ENCODE results near the gene NEMP1.

NEMP1 gene

DNA sequence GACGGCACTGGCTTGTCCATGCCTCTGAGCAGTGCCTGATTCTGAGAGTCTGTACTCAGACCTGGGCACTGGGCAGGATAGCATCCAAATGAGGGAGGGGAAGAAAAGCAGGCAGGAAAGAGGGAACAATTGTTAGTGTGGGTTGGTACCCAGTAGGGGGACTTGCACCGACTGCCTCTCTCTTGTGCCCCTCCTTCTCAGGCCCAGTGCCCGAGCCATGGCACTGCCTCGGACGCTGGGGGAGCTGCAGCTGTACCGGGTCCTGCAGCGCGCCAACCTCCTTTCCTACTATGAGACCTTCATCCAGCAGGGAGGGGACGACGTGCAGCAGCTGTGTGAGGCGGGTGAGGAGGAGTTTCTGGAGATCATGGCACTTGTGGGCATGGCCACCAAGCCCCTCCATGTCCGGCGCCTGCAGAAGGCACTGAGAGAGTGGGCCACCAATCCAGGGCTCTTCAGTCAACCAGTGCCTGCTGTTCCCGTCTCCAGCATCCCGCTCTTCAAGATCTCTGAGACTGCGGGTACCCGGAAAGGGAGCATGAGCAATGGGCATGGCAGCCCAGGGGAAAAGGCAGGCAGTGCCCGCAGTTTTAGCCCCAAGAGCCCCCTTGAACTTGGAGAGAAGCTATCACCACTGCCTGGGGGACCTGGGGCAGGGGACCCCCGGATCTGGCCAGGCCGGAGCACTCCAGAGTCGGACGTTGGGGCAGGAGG is 12.5 kb upstream of the NEMP1 start:
- no peak overlapping the region for H3K9ac ChIP-seq (ENCODE audit: low read depth in 1 of 2, low read length in 2 of 2)
- H3K36me3 ChIP-seq (ENCODE audit: control insufficient read depth in 2 of 2, insufficient read depth in 2 of 2, low read length in 2 of 2), result peaks cover 7 to 25% of the 10 kb centered on the region in 2 donors

DNA sequence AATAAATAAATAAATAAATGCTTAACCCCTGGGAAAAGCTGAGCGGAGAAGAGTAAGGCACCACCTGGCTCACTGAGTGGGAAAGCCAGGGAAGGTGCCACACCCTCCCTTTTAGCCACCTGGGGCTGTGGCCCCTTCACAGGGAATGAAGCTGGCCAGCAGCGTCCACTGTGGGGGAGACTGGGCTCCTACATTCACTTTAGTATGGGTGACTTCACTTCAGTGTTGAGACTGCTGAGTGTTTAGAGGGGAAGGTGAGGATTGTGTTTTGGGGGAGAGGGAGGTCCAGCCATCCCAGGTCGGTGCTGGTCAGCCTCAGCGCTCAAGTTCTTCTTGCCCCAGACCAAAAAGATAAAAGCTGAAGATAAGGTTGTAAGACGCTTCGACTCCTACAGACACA is 11.9 kb upstream of the NEMP1 start:
- Histone ChIP-seq H3K4me3 (ENCODE audit: low read length in 2 of 2) (peak overlapping the region; percentile 40 to 61), H3K4me1 (ENCODE audit: control insufficient read depth in 2 of 2, insufficient read depth in 2 of 2, low read length in 2 of 2) (peaks cover 36 to 44% of the 10 kb centered on the region in 2 donors), H3K27ac (ENCODE audit: low read depth in 2 of 2, low read length in 2 of 2) (peak overlapping the region in 1 of 2 donors; percentile 63), H3K36me3 (ENCODE audit: control insufficient read depth in 2 of 2, insufficient read depth in 2 of 2, low read length in 2 of 2) (peaks cover under 1 to 19% of the 10 kb centered on the region in 2 donors), H3K9ac (ENCODE audit: low read depth in 1 of 2, low read length in 2 of 2) (peak overlapping the region in 1 of 2 donors; percentile 24), H3K27me3 (ENCODE audit: control insufficient read depth in 2 of 2, insufficient read depth in 2 of 2, low read length in 2 of 2) (no peaks in the 10 kb centered on the region), H3K9me3 (ENCODE audit: control insufficient read depth in 2 of 2, low read length in 2 of 2) (no peaks in the 10 kb centered on the region)

More for the DNA sequence above, 12.5 kb upstream of the NEMP1 start:
- no peaks in the 10 kb centered on the region for H3K9me3 ChIP-seq (ENCODE audit: control insufficient read depth in 2 of 2, low read length in 2 of 2)
- no peaks in the 10 kb centered on the region for H3K27me3 ChIP-seq (ENCODE audit: control insufficient read depth in 2 of 2, insufficient read depth in 2 of 2, low read length in 2 of 2)
- peak overlapping the region in 1 of 2 donors; percentile 63 for H3K27ac ChIP-seq (ENCODE audit: low read depth in 2 of 2, low read length in 2 of 2)
- H3K4me1 ChIP-seq (ENCODE audit: control insufficient read depth in 2 of 2, insufficient read depth in 2 of 2, low read length in 2 of 2), result peaks cover 32 to 41% of the 10 kb centered on the region in 2 donors
- H3K4me3 ChIP-seq (ENCODE audit: low read length in 2 of 2), result peak overlapping the region; percentile 40 to 61

DNA sequence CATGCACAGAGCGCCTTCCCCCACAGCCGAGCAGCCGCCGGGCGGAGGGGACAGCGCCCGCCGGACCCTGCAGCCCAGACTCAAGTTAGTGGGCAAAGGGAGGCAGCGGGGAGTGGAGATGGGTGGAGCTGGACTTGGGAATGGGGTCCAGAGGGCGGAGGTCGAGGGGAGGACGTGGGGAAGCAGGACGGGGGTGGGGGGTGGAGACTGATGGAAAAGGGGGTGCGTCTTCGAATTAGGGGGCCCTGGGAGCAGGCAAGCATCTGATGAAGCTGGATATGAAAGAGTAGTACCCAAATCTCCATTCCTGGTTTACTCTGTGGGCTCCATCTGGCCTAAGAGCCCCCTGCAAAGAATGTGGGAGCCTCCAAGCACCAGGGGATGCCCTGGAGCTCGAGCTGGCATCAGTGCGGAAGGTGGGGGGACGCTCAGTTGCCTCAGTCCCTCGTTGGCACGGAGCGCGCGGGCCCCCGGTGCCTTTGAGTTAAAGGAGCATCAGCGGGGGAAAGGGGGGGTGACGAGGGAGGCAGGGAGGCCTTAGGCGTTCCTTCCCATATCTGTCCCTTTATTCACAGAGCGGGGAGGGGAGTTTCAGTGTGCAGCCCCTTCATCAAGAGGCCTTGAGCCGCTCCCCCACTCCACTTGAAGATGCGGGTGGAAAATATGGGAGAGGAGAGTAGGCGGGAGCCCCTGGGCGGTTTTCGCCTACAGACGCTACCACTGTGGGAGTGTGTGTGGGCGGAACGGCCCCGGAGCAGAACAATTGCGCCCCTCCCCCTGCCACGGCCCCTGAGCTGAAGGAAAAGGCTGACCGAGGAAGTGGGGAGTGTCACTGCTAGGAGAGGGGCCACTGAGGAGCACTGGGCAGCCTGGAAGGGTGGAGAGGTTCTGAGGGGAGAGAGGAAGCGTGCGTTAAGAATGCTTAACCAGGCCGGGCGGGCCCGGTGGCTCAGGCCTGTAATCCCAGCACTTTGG is 11.0 kb upstream of the NEMP1 start:
- Histone ChIP-seq H3K27me3 (ENCODE audit: control insufficient read depth in 2 of 2, insufficient read depth in 2 of 2, low read length in 2 of 2) (no peaks in the 10 kb centered on the region), H3K9ac (ENCODE audit: low read depth in 1 of 2, low read length in 2 of 2) (peak overlapping the region; percentile 60 to 66), H3K9me3 (ENCODE audit: control insufficient read depth in 2 of 2, low read length in 2 of 2) (no peaks in the 10 kb centered on the region), H3K4me3 (ENCODE audit: low read length in 2 of 2) (peak overlapping the region; percentile 77 to 87), H3K4me1 (ENCODE audit: control insufficient read depth in 2 of 2, insufficient read depth in 2 of 2, low read length in 2 of 2) (peaks cover 36 to 44% of the 10 kb centered on the region in 2 donors), H3K27ac (ENCODE audit: low read depth in 2 of 2, low read length in 2 of 2) (peak overlapping the region; percentile 71 to 85), H3K36me3 (ENCODE audit: control insufficient read depth in 2 of 2, insufficient read depth in 2 of 2, low read length in 2 of 2) (peaks cover 0 to 10% of the 10 kb centered on the region in 2 donors)

DNA sequence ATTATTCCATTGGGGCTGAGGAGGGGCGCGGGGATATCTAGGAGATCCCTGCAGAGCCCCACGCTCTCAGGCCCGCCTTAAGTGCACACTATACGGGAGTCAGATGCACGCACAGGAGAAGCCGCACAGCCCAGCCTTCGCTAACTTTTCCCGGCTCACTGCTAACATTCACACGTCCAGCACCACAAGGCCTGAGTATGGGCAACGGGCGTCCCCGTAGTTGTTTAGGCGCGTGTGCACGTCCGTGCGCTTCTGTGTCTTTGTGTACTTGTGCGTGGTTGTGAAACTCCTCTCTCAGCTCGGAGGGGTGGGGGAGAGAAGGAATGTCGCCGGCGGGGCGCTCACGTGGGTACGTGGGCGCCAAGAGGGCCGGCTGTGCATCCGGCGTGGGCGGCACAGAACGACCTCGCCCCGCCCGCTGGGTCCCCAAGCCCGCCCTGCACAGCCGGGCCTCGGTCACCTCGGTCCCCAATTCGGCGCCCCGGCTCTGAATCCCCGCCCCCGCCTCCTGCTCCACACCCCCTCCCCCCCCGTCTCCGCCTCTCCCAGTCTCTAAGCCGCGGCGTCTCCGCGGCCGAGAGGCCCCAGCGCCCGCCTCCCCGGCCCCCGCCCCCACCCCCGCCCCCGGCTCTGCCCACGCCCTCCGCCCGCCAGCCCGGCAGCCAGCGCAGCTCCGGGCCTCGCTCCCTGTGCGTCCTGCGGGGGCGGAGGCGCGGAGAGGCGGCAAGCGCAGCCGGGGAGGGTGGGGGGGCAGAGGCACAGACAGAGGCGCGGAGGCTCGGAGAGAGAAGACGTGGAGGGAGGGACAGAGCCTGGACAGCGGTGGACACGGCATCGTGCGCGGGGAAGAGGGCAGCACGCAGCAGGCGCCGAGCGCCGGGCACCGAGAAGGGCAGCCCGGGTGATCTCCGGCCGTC is 10.0 kb upstream of the NEMP1 start, which contains the start of gene NAB2:
NAB2 (plus strand) TSS at position 761 of the 917 bp plus-strand sequence. CDS start 158 bp downstream, outside the sequence.
- Histone ChIP-seq H3K4me1 (ENCODE audit: control insufficient read depth in 2 of 2, insufficient read depth in 2 of 2, low read length in 2 of 2) (peaks cover 31 to 37% of the 10 kb centered on the region in 2 donors), H3K4me3 (ENCODE audit: low read length in 2 of 2) (peak within 1 kb of the TSS; percentile 77 to 87), H3K27me3 (ENCODE audit: control insufficient read depth in 2 of 2, insufficient read depth in 2 of 2, low read length in 2 of 2) (no peaks in the 10 kb centered on the region), H3K27ac (ENCODE audit: low read depth in 2 of 2, low read length in 2 of 2) (peak within 1 kb of the TSS; percentile 88 to 98), H3K9me3 (ENCODE audit: control insufficient read depth in 2 of 2, low read length in 2 of 2) (no peaks in the 10 kb centered on the region), H3K36me3 (ENCODE audit: control insufficient read depth in 2 of 2, insufficient read depth in 2 of 2, low read length in 2 of 2) (peaks cover 0 to 9% of the 10 kb centered on the region in 2 donors), H3K9ac (ENCODE audit: low read depth in 1 of 2, low read length in 2 of 2) (peak within 1 kb of the TSS; percentile 67 to 70)

DNA sequence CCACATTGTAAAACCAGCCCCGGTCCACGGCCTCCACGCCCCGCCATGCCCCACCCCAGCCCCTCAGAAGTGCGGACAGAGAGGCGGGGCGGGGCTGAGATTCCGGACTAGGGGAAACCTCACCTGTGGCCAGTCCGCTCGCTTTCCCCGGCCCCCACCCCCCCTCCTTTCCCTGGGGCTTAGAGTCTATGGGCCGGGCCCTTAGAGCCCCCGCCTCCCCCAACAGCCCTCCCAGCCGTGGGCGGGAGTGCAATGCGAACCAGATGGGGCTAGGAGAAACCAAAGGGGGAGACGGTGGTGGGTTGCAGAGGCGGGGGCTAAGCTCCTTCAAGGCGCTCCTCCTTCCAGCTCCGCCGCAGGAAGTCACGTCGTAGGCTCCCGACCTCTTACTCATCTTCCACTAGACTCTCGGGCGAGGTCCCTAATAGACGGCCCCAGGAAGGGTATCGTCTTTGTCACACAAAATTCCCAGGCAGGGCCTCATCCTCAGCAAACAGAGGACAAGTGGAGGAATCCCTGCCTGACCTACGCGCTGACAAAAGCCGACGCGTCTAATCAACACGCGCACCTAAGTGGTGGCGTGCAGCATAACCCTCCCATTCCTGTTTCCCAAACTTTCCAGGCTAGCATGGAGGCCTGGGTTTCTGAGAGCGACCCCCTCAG is 9.2 kb upstream of the NEMP1 start:
- Histone ChIP-seq H3K27ac (ENCODE audit: low read depth in 2 of 2, low read length in 2 of 2) (peak overlapping the region; percentile 88 to 98), H3K36me3 (ENCODE audit: control insufficient read depth in 2 of 2, insufficient read depth in 2 of 2, low read length in 2 of 2) (peaks cover 0 to 9% of the 10 kb centered on the region in 2 donors), H3K4me1 (ENCODE audit: control insufficient read depth in 2 of 2, insufficient read depth in 2 of 2, low read length in 2 of 2) (peaks cover 28 to 32% of the 10 kb centered on the region in 2 donors), H3K9me3 (ENCODE audit: control insufficient read depth in 2 of 2, low read length in 2 of 2) (no peaks in the 10 kb centered on the region), H3K27me3 (ENCODE audit: control insufficient read depth in 2 of 2, insufficient read depth in 2 of 2, low read length in 2 of 2) (no peaks in the 10 kb centered on the region), H3K4me3 (ENCODE audit: low read length in 2 of 2) (peak overlapping the region; percentile 72 to 77), H3K9ac (ENCODE audit: low read depth in 1 of 2, low read length in 2 of 2) (peak overlapping the region; percentile 67 to 70)

DNA sequence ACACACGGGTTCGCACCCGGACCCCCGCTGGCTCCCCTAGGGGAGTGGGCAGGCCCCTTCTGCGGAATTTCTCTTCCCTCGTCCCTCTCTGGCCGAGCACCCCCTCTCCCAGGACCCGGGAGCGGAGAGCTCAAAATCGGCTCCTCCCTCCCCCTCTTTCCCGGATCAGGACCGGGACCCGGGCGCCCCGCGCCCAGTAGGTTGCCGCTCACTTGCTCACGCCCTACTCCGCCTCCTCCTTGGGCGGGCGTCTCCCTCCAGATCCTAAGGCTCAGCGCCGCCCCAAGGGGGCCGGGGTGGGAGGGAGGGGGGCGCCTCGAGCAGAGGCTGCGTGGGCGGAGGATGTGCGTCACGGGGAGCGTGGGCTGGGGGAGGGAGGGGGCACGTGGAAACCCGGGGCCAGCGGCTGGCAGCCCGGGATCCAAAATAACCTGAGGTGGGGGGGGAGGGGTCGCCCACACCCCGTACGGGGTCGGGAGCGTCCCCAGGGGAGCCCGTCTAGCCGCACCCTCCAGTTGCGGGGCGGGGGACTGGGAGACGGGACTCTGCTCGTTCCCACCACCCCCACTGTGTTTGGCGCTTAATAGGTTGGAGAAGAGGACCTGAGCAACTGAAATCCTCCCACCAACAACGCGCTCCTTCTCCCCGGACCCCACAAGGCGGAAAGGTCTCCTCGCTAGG is 8.6 kb upstream of the NEMP1 start:
- H3K36me3 ChIP-seq (ENCODE audit: control insufficient read depth in 2 of 2, insufficient read depth in 2 of 2, low read length in 2 of 2), result peaks cover 0 to 5% of the 10 kb centered on the region in 2 donors
- peaks cover 25 to 32% of the 10 kb centered on the region in 2 donors for H3K4me1 ChIP-seq (ENCODE audit: control insufficient read depth in 2 of 2, insufficient read depth in 2 of 2, low read length in 2 of 2)

DNA sequence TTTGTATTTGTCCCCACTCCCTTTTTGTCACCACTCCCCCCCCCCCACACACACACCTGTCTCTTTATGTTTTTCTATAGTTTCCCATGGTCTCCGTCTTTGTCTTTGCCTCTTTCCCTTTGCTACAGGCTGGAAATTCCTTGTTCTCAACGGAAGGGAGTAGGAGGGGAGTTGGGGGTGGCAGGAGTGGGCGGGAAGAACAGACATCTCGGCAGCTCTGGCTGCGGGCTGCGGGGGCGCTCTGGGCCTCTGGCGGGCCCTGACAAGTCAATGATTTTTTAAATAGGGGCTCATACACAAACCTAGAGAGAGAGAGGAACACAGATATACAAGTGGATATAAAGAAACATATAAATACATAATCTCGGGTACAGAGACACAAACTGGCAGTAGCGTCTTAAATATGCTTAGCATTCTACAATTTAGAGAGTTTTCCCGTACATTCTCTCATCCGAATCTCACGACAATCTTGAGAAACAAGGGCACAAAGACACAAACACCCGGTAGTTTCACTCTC is 8.0 kb upstream of the NEMP1 start:
- Histone ChIP-seq H3K27me3 (ENCODE audit: control insufficient read depth in 2 of 2, insufficient read depth in 2 of 2, low read length in 2 of 2) (no peaks in the 10 kb centered on the region), H3K4me3 (ENCODE audit: low read length in 2 of 2) (peak overlapping the region; percentile 65 to 87), H3K4me1 (ENCODE audit: control insufficient read depth in 2 of 2, insufficient read depth in 2 of 2, low read length in 2 of 2) (peaks cover 23 to 28% of the 10 kb centered on the region in 2 donors), H3K27ac (ENCODE audit: low read depth in 2 of 2, low read length in 2 of 2) (peak overlapping the region; percentile 88 to 98), H3K9me3 (ENCODE audit: control insufficient read depth in 2 of 2, low read length in 2 of 2) (no peaks in the 10 kb centered on the region), H3K9ac (ENCODE audit: low read depth in 1 of 2, low read length in 2 of 2) (peak overlapping the region; percentile 69 to 86), H3K36me3 (ENCODE audit: control insufficient read depth in 2 of 2, insufficient read depth in 2 of 2, low read length in 2 of 2) (peaks cover 0 to 4% of the 10 kb centered on the region in 2 donors)

More for the DNA sequence above, 8.6 kb upstream of the NEMP1 start:
- H3K9me3 ChIP-seq (ENCODE audit: control insufficient read depth in 2 of 2, low read length in 2 of 2), result no peaks in the 10 kb centered on the region
- peak overlapping the region; percentile 72 to 87 for H3K4me3 ChIP-seq (ENCODE audit: low read length in 2 of 2)
- no peaks in the 10 kb centered on the region for H3K27me3 ChIP-seq (ENCODE audit: control insufficient read depth in 2 of 2, insufficient read depth in 2 of 2, low read length in 2 of 2)
- peak overlapping the region; percentile 69 to 86 for H3K9ac ChIP-seq (ENCODE audit: low read depth in 1 of 2, low read length in 2 of 2)
- H3K27ac ChIP-seq (ENCODE audit: low read depth in 2 of 2, low read length in 2 of 2), result peak overlapping the region; percentile 88 to 98

DNA sequence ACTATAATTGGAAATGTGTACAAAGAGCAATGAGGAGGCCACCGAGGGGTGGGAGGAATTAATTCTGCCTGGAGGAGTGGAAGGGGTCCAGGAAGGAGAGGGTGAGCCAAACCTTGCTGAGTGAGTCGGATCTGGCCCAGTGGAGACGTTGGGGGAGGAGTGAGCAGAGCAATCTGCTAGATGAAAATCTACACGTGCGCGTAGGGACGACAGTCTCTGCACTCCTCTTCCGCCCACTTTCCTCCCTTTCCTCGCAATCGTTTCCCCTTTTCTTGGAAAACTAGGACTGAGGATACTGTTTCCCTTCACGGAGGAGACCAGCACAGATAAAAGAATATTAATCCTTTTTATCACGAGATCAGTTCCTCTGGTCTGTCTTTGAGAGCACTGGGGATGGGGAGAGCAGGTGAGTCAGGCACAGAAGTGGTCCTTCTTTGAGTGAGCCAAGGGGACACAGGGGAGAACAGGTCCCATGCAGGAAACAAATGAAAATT is 7.5 kb upstream of the NEMP1 start:
- H3K4me1 ChIP-seq (ENCODE audit: control insufficient read depth in 2 of 2, insufficient read depth in 2 of 2, low read length in 2 of 2), result peaks cover 22 to 25% of the 10 kb centered on the region in 2 donors
- peak overlapping the region; percentile 88 to 98 for H3K27ac ChIP-seq (ENCODE audit: low read depth in 2 of 2, low read length in 2 of 2)
- H3K27me3 ChIP-seq (ENCODE audit: control insufficient read depth in 2 of 2, insufficient read depth in 2 of 2, low read length in 2 of 2), result no peaks in the 10 kb centered on the region
- H3K4me3 ChIP-seq (ENCODE audit: low read length in 2 of 2), result peak overlapping the region in 1 of 2 donors; percentile 87
- H3K9ac ChIP-seq (ENCODE audit: low read depth in 1 of 2, low read length in 2 of 2), result peak overlapping the region; percentile 15 to 69
- peaks cover 0 to under 1% of the 10 kb centered on the region in 2 donors for H3K36me3 ChIP-seq (ENCODE audit: control insufficient read depth in 2 of 2, insufficient read depth in 2 of 2, low read length in 2 of 2)
- H3K9me3 ChIP-seq (ENCODE audit: control insufficient read depth in 2 of 2, low read length in 2 of 2), result no peaks in the 10 kb centered on the region
